Neutrophil (primary cell): Measurements from ENCODE around the gene PLOD3.

Experiments
- H3K27ac ChIP-seq: fragments of 200-600 bp; sonication (generic); 2 replicates; pipeline ENCODE4 v1.5.1; 2016; ENCODE audit warnings: mild to moderate bottlenecking, moderate library complexity
- H3K27me3 ChIP-seq: fragments of 200-600 bp; sonication (generic); 2 replicates; pipeline ENCODE4 v1.6.0; 2016; ENCODE audit warnings: mild to moderate bottlenecking
- H3K36me3 ChIP-seq: fragments of 200-600 bp; sonication (generic); 2 replicates; pipeline ENCODE4 v1.5.1; 2017
- H3K4me1 ChIP-seq, 2 experiments: fragments of 200-600 bp in 1 of 2; sonication (generic) in 1 of 2; 1 replicate in 1 of 2; 2 replicates in 1 of 2; pipeline versions ENCODE4 v1.5.1 to v1.6.1; 2013 to 2016; ENCODE audit warnings: low read depth in 1 of 2, low read length in 1 of 2, mild to moderate bottlenecking in 1 of 2, moderate library complexity in 1 of 2; ENCODE audit not compliant: control insufficient read depth in 1 of 2, insufficient read depth in 1 of 2
- H3K4me3 ChIP-seq, 2 experiments: fragments of 200-600 bp in 1 of 2; sonication (generic) in 1 of 2; 1 replicate in 1 of 2; 2 replicates in 1 of 2; pipeline ENCODE4 v1.5.1; 2013 to 2016; ENCODE audit warnings: low read depth in 1 of 2, low read length in 1 of 2, mild to moderate bottlenecking in 1 of 2, moderate library complexity in 1 of 2
- H3K9me3 ChIP-seq: fragments of 200-600 bp; sonication (generic); 2 replicates; pipeline ENCODE4 v1.5.1; 2016
- CTCF ChIP-seq: fragments of 200-600 bp; sonication (generic); IDR thresholded peaks from 2 replicates; pipeline ENCODE4 v1.5.1; 2016; ENCODE audit warnings: antibody characterized with exemption

PLOD3 gene

GRCh38 chr7:101163279-101164070, 53.9 kb downstream of the PLOD3 start:
- no peak for TF ChIP-seq CTCF
- Histone ChIP-seq H3K27me3 (peaks cover 86% of the 10 kb centered on the region), H3K4me1 (peaks cover 5 to 26% of the 10 kb centered on the region in 2 experiments), H3K4me3 (peak overlapping the region in 1 of 2 experiments; percentile 24), H3K9me3 (no peaks in the 10 kb centered on the region), H3K27ac (no peak overlapping the region), H3K36me3 (no peaks in the 10 kb centered on the region)

GRCh38 chr7:101162551-101163278, 54.7 kb downstream of the PLOD3 start:
- TF ChIP-seq CTCF, result no peak
- Histone ChIP-seq H3K27ac (no peak overlapping the region), H3K9me3 (no peaks in the 10 kb centered on the region), H3K4me1 (peaks cover 5 to 26% of the 10 kb centered on the region in 2 experiments), H3K36me3 (no peaks in the 10 kb centered on the region), H3K4me3 (peak overlapping the region in 1 of 2 experiments; percentile 24), H3K27me3 (peaks cover 79% of the 10 kb centered on the region)

GRCh38 chr7:101161692-101162471, 55.5 kb downstream of the PLOD3 start:
- H3K4me3 ChIP-seq, result no peak overlapping the region
- TF ChIP-seq CTCF, result no peak
- no peak overlapping the region for H3K27ac ChIP-seq
- H3K4me1 ChIP-seq, result peaks cover 5 to 26% of the 10 kb centered on the region in 2 experiments
- no peaks in the 10 kb centered on the region for H3K36me3 ChIP-seq
- no peaks in the 10 kb centered on the region for H3K9me3 ChIP-seq
- peaks cover 70% of the 10 kb centered on the region for H3K27me3 ChIP-seq

GRCh38 chr7:101160910-101161309, 56.5 kb downstream of the PLOD3 start:
- Histone ChIP-seq H3K4me3 (no peak overlapping the region), H3K27ac (no peak overlapping the region), H3K27me3 (peaks cover 61% of the 10 kb centered on the region), H3K36me3 (no peaks in the 10 kb centered on the region), H3K4me1 (peaks cover 4 to 23% of the 10 kb centered on the region in 2 experiments), H3K9me3 (no peaks in the 10 kb centered on the region)
- no peak for TF ChIP-seq CTCF
